Psoas muscle (tissue), 8 donors: ENCODE results near the gene GORASP1. TPM values are rescaled to one million over a fixed set of nuclear protein-coding genes. Genes with fewer than 3 reads are reported as not detected.

Experiments
- ATAC-seq, 4 donors: fragments of 200-7000 bp; cut with Tn5 transposase; one replicate each; pipeline ENCODE4 v1.9.1; 2020; ENCODE audit warnings: moderate library complexity in 3 of 4, mild to moderate bottlenecking in 2 of 4
- DNase-seq, 2 donors: peaks; one replicate each; pipeline ENCODE4 v3.0.0-alpha.2; 2020
- H3K27ac ChIP-seq: fragments of 200-600 bp; one replicate; pipeline ENCODE4 v1.8.0; 2022
- H3K27me3 ChIP-seq, 3 donors: fragments of 200-600 bp in 1 of 3; one replicate each; pipeline versions ENCODE4 v1.6.1 to v1.8.0; 2013 to 2022; ENCODE audit warnings: low read length in 2 of 3, mild to moderate bottlenecking in 2 of 3, moderate library complexity in 1 of 3; ENCODE audit not compliant: insufficient read depth in 3 of 3
- H3K36me3 ChIP-seq, 2 donors: fragments of 200-600 bp in 1 of 2; one replicate each; pipeline versions ENCODE4 v1.6.1 to v1.8.0; 2013 to 2022; ENCODE audit warnings: low read depth in 1 of 2, mild to moderate bottlenecking in 1 of 2, moderate library complexity in 1 of 2; ENCODE audit not compliant: insufficient read depth in 1 of 2
- H3K4me1 ChIP-seq: fragments of 200-600 bp; one replicate; pipeline ENCODE4 v1.8.0; 2022
- H3K4me3 ChIP-seq: fragments of 200-600 bp; one replicate; pipeline ENCODE4 v1.8.0; 2022; ENCODE audit warnings: mild to moderate bottlenecking
- H3K9me3 ChIP-seq: fragments of 200-600 bp; one replicate; pipeline ENCODE4 v1.8.0; 2022
- CTCF ChIP-seq: fragments of 200-600 bp; IDR thresholded peaks from one replicate; pipeline ENCODE4 v1.8.0; 2022; ENCODE audit warnings: antibody characterized with exemption
- WGBS, 3 donors: extraction: QIAGEN DNeasy Blood & Tissue Kit; methylation state at CpG; one replicate each; pipeline versions ENCODE4 v1.1.6 to v1.1.7; 2013; 5-methylcytosine and 5-hydroxymethylcytosine counted together
- intact Hi-C, 2 donors: fragments of 100-400 bp; cut with DNase I; formaldehyde crosslinking; loops; one replicate each; pipeline versions ENCODE4 v1.11.0 to v1.14.2; 2022
- polyA plus RNA-seq, 3 donors: library from polyadenylated mRNA; stranded (reverse); fragments of 200-250 nt; gene quantifications; one replicate each; pipeline ENCODE4 v1.2.3, GENCODE V29; 2013
- total RNA-seq, 4 donors: library from RNA; stranded (reverse); fragmentation: NEBNext Ultra II Directional in 2 of 4; extraction: Animal tissue kit (Norgen Biotek cat#: 25700) in 2 of 4; gene quantifications; one replicate each; pipeline versions ENCODE4 v1.2.1 to v1.2.4, GENCODE V29; 2021 to 2023
- donor health status: healthy with polysubstance abuse.
- donor health status: DM: no; HTN: no; CAD: no; lungs with moderate emphysema.
- donor health status: Bipolar disorder and iron deficiency.
- donor health status: healthy.
- donor health status: DM: yes; HTN: yes; CAD: no.
- donor health status: DM: no; HTN: no; CAD: no.
- donor health status: DM: no; HTN: no; CAD: no.
- donor health status: DM: yes; HTN: yes; CAD: no.

Gene GORASP1
- total and polyA plus RNA-seq, 7 donors = 27.3 to 46.7 (median 37.3) TPM

GRCh38 chr3:39132096-39133092, 25.0 kb upstream of the GORASP1 start:
- no peak for TF ChIP-seq CTCF
- WGBS, 3 donors = 79 to 82% (median 81%) methylated on average over 11 of the region's 11 CpGs
- DNase-seq (no peak), ATAC-seq (no peak)
- intact Hi-C loops = no loop called here
- no peaks in the 10 kb centered on the region for H3K4me1 ChIP-seq
- no peaks in the 10 kb centered on the region for H3K27me3 ChIP-seq
- no peaks in the 10 kb centered on the region for H3K9me3 ChIP-seq
- no peak overlapping the region for H3K27ac ChIP-seq
- no peak overlapping the region for H3K4me3 ChIP-seq
- no peaks in the 10 kb centered on the region for H3K36me3 ChIP-seq

- H3K9me3 ChIP-seq = no peaks in the 10 kb centered on the region
- no peak for DNase-seq
- no peaks in the 10 kb centered on the region for H3K36me3 ChIP-seq
- H3K4me1 ChIP-seq = peaks cover 5% of the 10 kb centered on the region
- no peak for ATAC-seq
- H3K27me3 ChIP-seq = no peaks in the 10 kb centered on the region
- intact Hi-C loops = no loop called here
- H3K4me3 ChIP-seq = no peak overlapping the region
- no peak for TF ChIP-seq CTCF
- no peak overlapping the region for H3K27ac ChIP-seq
- WGBS, 3 donors = 74 to 81% (median 80%) methylated on average over 3 of the region's 3 CpGs
Measured at GRCh38 chr3:39130693-39131265, 23.4 kb upstream of the GORASP1 start.

- intact Hi-C loops = no loop called here
- no peak for TF ChIP-seq CTCF
- Histone ChIP-seq H3K27me3 (no peaks in the 10 kb centered on the region), H3K36me3 (no peaks in the 10 kb centered on the region), H3K9me3 (no peaks in the 10 kb centered on the region), H3K27ac (no peak overlapping the region), H3K4me1 (peaks cover 5% of the 10 kb centered on the region), H3K4me3 (no peak overlapping the region)
- DNase-seq = no peak
- WGBS, 3 donors = 94 to 95% (median 94%) methylated on average over 6 of the region's 6 CpGs
- ATAC-seq = no peak
Measured at GRCh38 chr3:39130026-39130425, 22.6 kb upstream of the GORASP1 start.

- Histone ChIP-seq H3K4me1 (peaks cover 5% of the 10 kb centered on the region), H3K27me3 (no peaks in the 10 kb centered on the region), H3K36me3 (no peaks in the 10 kb centered on the region), H3K4me3 (no peak overlapping the region), H3K27ac (no peak overlapping the region), H3K9me3 (no peaks in the 10 kb centered on the region)
- 95 to 98% (median 96%) methylated on average over 7 of the region's 7 CpGs for WGBS, 3 donors
- no peak for DNase-seq
- no peak for TF ChIP-seq CTCF
- ATAC-seq = no peak
- intact Hi-C loops = loop anchor here (5.0 kb wide), 2 partner anchors 78 to 158 kb away; no protein-coding TSS in a partner anchor
Measured at GRCh38 chr3:39128951-39129350, 21.5 kb upstream of the GORASP1 start.
